HepG2 (cell line): ENCODE results near the gene PLXNA4. TPM values are rescaled to one million over a fixed set of nuclear protein-coding genes. Genes with fewer than 3 reads are reported as not detected.

ENCODE experiments used
- ATAC-seq: fragments of 200-7000 bp; cut with Tn5 transposase; 3 replicates; pipeline ENCODE4 v1.9.1; 2020; ENCODE audit warnings: mild to moderate bottlenecking, moderate library complexity
- BruUV-seq: library from RNA; stranded (reverse); fragments of 400-500 nt; replicated peaks from 2 replicates; lab custom pipeline; 2021; lab: Mats Ljungman, UMichigan
- CTCF ChIA-PET: fragments of 300-600 bp; formaldehyde crosslinking; extraction: SDS; loops from one replicate; lab custom pipeline; 2021; ENCODE audit warnings: low total read pairs, inconsistent platforms, low intra/inter-chr PET ratio; lab: Yijun Ruan, JAX
- POLR2A ChIA-PET: fragments of 350-600 bp; sonication (Branson Sonifier 250); formaldehyde crosslinking; loops from one replicate; lab custom pipeline; 2020; ENCODE audit warnings: antibody characterized with exemption, inconsistent platforms; lab: Yijun Ruan, JAX
- DNase-seq: peaks from one replicate; pipeline ENCODE4 v3.0.0-alpha.2; 2015; ENCODE audit warnings: low spot score
- FAIRE-seq: peaks from 3 replicates; lab custom pipeline; 2011; peaks lifted over from hg19 to GRCh38; lab: Jason Lieb, UNC
- H2AFZ ChIP-seq: one replicate; pipeline ENCODE4 v1.6.1; 2011; ENCODE audit warnings: low read length, inconsistent platforms
- H3K27ac ChIP-seq: fragments of 300-600 bp; 3 replicates; pipeline ENCODE4 v1.8.0; 2011; ENCODE audit warnings: mixed run types, mild to moderate bottlenecking, mixed read lengths, low read length, inconsistent platforms; ENCODE audit not compliant: insufficient read depth; ENCODE audit errors: extremely low read length
- H3K27me3 ChIP-seq, 2 experiments: fragments of 200-600 bp in 1 of 2; 2 replicates in 1 of 2; 3 replicates in 1 of 2; pipeline versions ENCODE4 v1.6.0 to v1.8.0; 2011; ENCODE audit warnings: low read length in 2 of 2, mild to moderate bottlenecking in 2 of 2, moderate library complexity in 2 of 2, inconsistent platforms in 1 of 2; ENCODE audit not compliant: insufficient read depth in 2 of 2, control insufficient read depth in 1 of 2
- H3K36me3 ChIP-seq, 2 experiments: fragments of 200-600 bp in 1 of 2; replicated peaks in 1 of 2; 2 replicates in 1 of 2; 3 replicates in 1 of 2; pipeline versions ENCODE4 v1.5.1 to v1.8.0; 2011; ENCODE audit warnings: low read length in 2 of 2, inconsistent platforms in 1 of 2; ENCODE audit not compliant: insufficient read depth in 2 of 2, control insufficient read depth in 1 of 2
- H3K4me1 ChIP-seq: 2 replicates; pipeline ENCODE4 v1.5.1; 2012; ENCODE audit warnings: low read length, inconsistent platforms; ENCODE audit not compliant: insufficient read depth
- H3K4me2 ChIP-seq: 2 replicates; pipeline ENCODE4 v1.6.0; 2011; ENCODE audit warnings: low read depth, low read length, inconsistent platforms
- H3K4me3 ChIP-seq, 3 experiments: fragments of 200-600 bp in 1 of 3; sonication (generic), shearing (Covaris generic) in 1 of 3; replicated peaks in 1 of 3; 2 replicates each; pipeline ENCODE4 v1.5.1; 2011 to 2016; ENCODE audit warnings: low read length in 3 of 3, inconsistent platforms in 2 of 3, low read depth in 2 of 3, mild to moderate bottlenecking in 2 of 3, control low read depth in 1 of 3, mixed read lengths in 1 of 3; ENCODE audit not compliant: insufficient read depth in 1 of 3
- H3K79me2 ChIP-seq: one replicate; pipeline ENCODE4 v1.6.1; 2011; ENCODE audit warnings: low read length, inconsistent platforms; ENCODE audit not compliant: insufficient read depth
- H3K9ac ChIP-seq: 2 replicates; pipeline ENCODE4 v1.6.0; 2011; ENCODE audit warnings: mild to moderate bottlenecking, low read depth, low read length, inconsistent platforms; ENCODE audit not compliant: insufficient read depth
- H3K9me3 ChIP-seq: 2 replicates; pipeline ENCODE4 v1.5.1; 2012; ENCODE audit warnings: mild to moderate bottlenecking, low read length
- H4K20me1 ChIP-seq: 2 replicates; pipeline ENCODE4 v1.6.0; 2011; ENCODE audit warnings: inconsistent platforms, mild to moderate bottlenecking, low read length, moderate library complexity; ENCODE audit not compliant: insufficient read depth
- ASH2L ChIP-seq: fragments of 300-600, 200-600 bp; sonication (generic); IDR thresholded peaks from 2 replicates; pipeline ENCODE4 v1.7.0; 2017; ENCODE audit warnings: low read depth, mild to moderate bottlenecking, moderate library complexity, mixed read lengths, low read length; ENCODE audit not compliant: insufficient read length
- FOXA1 ChIP-seq, 2 experiments: fragments of 450-650 bp in 1 of 2; sonication (generic) in 1 of 2; formaldehyde crosslinking in 1 of 2; IDR thresholded peaks; 2 replicates each; pipeline versions ENCODE4 v1.4.0 to v1.6.1; 2016 to 2020; ENCODE audit warnings: missing genetic modification reagents in 1 of 2
- GABPB1 ChIP-seq: IDR thresholded peaks from 2 replicates; pipeline ENCODE4 v1.6.1; 2016; ENCODE audit warnings: mild to moderate bottlenecking, missing genetic modification reagents, moderate library complexity, missing compliant biosample characterization
- HNRNPLL ChIP-seq: fragments of 200-400 bp; formaldehyde crosslinking; IDR thresholded peaks from 2 replicates; pipeline ENCODE4 v1.6.1; 2017; ENCODE audit warnings: mild to moderate bottlenecking, low read depth, low read length; ENCODE audit not compliant: poor library complexity, severe bottlenecking
- KDM6A ChIP-seq: IDR thresholded peaks from 2 replicates; pipeline ENCODE4 v1.6.1; 2016; ENCODE audit warnings: low read depth
- NFYC ChIP-seq: IDR thresholded peaks from 2 replicates; pipeline ENCODE4 v1.6.1; 2016; ENCODE audit warnings: missing genetic modification reagents, missing compliant biosample characterization
- PHF21A ChIP-seq: sonication (generic); formaldehyde crosslinking; IDR thresholded peaks from 2 replicates; pipeline ENCODE4 v1.5.0; 2020; ENCODE audit warnings: mild to moderate bottlenecking, missing genetic modification reagents
- PRPF4 ChIP-seq: fragments of 200-400 bp; formaldehyde crosslinking; IDR thresholded peaks from 2 replicates; pipeline ENCODE4 v1.6.1; 2016; ENCODE audit warnings: low read length, low read depth; ENCODE audit not compliant: poor library complexity, severe bottlenecking
- SALL1 ChIP-seq: sonication (generic); formaldehyde crosslinking; IDR thresholded peaks from 2 replicates; pipeline ENCODE4 v1.8.0; 2022; ENCODE audit warnings: mild to moderate bottlenecking, missing genetic modification reagents
- SSRP1 ChIP-seq: IDR thresholded peaks from 2 replicates; pipeline ENCODE4 v1.6.1; 2016; ENCODE audit warnings: control low read depth
- ZFP90 ChIP-seq: sonication (generic); formaldehyde crosslinking; IDR thresholded peaks from 2 replicates; pipeline ENCODE4 v1.8.0; 2022; ENCODE audit warnings: missing genetic modification reagents, mild to moderate bottlenecking, inconsistent platforms, borderline replicate concordance
- ZNF263 ChIP-seq: sonication (generic); formaldehyde crosslinking; IDR thresholded peaks from 2 replicates; pipeline ENCODE4 v1.4.0; 2020; ENCODE audit warnings: missing genetic modification reagents
- ZNF264 ChIP-seq: sonication (generic); formaldehyde crosslinking; IDR thresholded peaks from 2 replicates; pipeline ENCODE4 v1.4.0; 2020; ENCODE audit warnings: missing genetic modification reagents
- ZNF333 ChIP-seq: sonication (generic); formaldehyde crosslinking; IDR thresholded peaks from 2 replicates; pipeline ENCODE4 v1.4.0; 2020; ENCODE audit warnings: mild to moderate bottlenecking, missing genetic modification reagents, borderline replicate concordance
- ZNF432 ChIP-seq: sonication (generic); formaldehyde crosslinking; IDR thresholded peaks from 2 replicates; pipeline ENCODE4 v1.5.0; 2020; ENCODE audit warnings: missing genetic modification reagents, mild to moderate bottlenecking, borderline replicate concordance
- ZNF775 ChIP-seq: sonication (generic); formaldehyde crosslinking; IDR thresholded peaks from 2 replicates; pipeline ENCODE4 v1.4.0; 2020; ENCODE audit warnings: missing genetic modification reagents, mild to moderate bottlenecking, moderate library complexity, borderline replicate concordance
- WGBS: methylation state at CpG from one replicate; pipeline ENCODE4 v1.1.6; 2017; ENCODE audit warnings: low lambda C conversion rate; 5-methylcytosine and 5-hydroxymethylcytosine counted together
- in situ Hi-C: cut with HindIII; loops from 2 replicates; pipeline ENCODE4 v1.10.0; 2017; ENCODE audit warnings: low pct_unique_long_range_greater_than_20kb; ENCODE audit not compliant: extremely low pct_ligation_motif_present
- intact Hi-C: fragments of 100-400 bp; cut with micrococcal nuclease; formaldehyde crosslinking; loops from one replicate; pipeline ENCODE4 v1.10.0; 2022; ENCODE audit not compliant: unreplicated experiment
- polyA plus RNA-seq, 8 experiments: library from polyadenylated mRNA; depleted of rRNA in 3 of 8; stranded (reverse) in 7 of 8; unstranded in 1 of 8; fragments of >200 nt; fragmentation: Illumina TruSeq in 4 of 8; extraction: Trizol in 4 of 8; gene quantifications; 2 replicates each; pipeline versions ENCODE4 v1.2.1 to v1.2.3, GENCODE V29; 2011 to 2016; ENCODE audit warnings: low read depth in 4 of 8, missing spikeins in 1 of 8, mixed read lengths in 1 of 8; ENCODE audit not compliant: insufficient read depth in 1 of 8
- total RNA-seq, 5 experiments: library from RNA; depleted of rRNA; stranded (reverse); fragments of >200 nt; fragmentation: Illumina TruSeq; extraction: Trizol; gene quantifications; 2 replicates each; pipeline ENCODE4 v1.2.3, GENCODE V29; 2016; ENCODE audit warnings: low read depth in 1 of 5

The PLXNA4 gene
- total and polyA plus RNA-seq, 2 of the 13 experiments (the other 11 are each of a cell fraction or from before 2014, with no cell fraction given): 0.01 to 0.04 TPM

- no peak overlapping the region for H3K4me2 ChIP-seq
- no peak overlapping the region for H3K4me3 ChIP-seq
- WGBS: 78% methylated on average over 3 of the region's 3 CpGs
- in situ Hi-C loops: no loop called here
- no peaks in the 10 kb centered on the region for H3K36me3 ChIP-seq
- peaks cover 6% of the 10 kb centered on the region for H3K4me1 ChIP-seq
- H3K9ac ChIP-seq: no peak overlapping the region
- ChIA-PET CTCF (no interaction called here), POLR2A (no interaction called here)
- H4K20me1 ChIP-seq: no peaks in the 10 kb centered on the region
- H3K9me3 ChIP-seq: no peaks in the 10 kb centered on the region
- no peak overlapping the region for H3K27ac ChIP-seq
- DNase-seq (no peak), ATAC-seq (no peak), FAIRE-seq (no peak)
- peaks cover 0 to 7% of the 10 kb centered on the region in 2 experiments; a peak in 2 of 5 replicates for H3K27me3 ChIP-seq
- no peaks in the 10 kb centered on the region for H3K79me2 ChIP-seq
- intact Hi-C loops: no loop called here
- BruUV-seq: no TSS peak
- H2AFZ ChIP-seq: no peak overlapping the region
- TF ChIP-seq ZNF775 (no peak), ZFP90 (CRISPR knock-in tag) (no peak), ASH2L (no peak), KDM6A (CRISPR knock-in tag) (no peak), SSRP1 (CRISPR knock-in tag) (no peak), HNRNPLL (no peak), ZNF432 (CRISPR knock-in tag) (no peak), FOXA1 (IDR thresholded peaks at IDR 0.05) (no peak), FOXA1 (CRISPR knock-in tag; IDR thresholded peaks at IDR 0.05) (no peak), NFYC (no peak), PHF21A (CRISPR knock-in tag) (no peak), GABPB1 (CRISPR knock-in tag) (no peak), ZNF264 (CRISPR knock-in tag) (no peak), SALL1 (CRISPR knock-in tag) (no peak), ZNF333 (CRISPR knock-in tag) (no peak), PRPF4 (no peak), ZNF263 (no peak)
Observed at GRCh38 chr7:132243463-132243862, 332.8 kb downstream of the PLXNA4 start.
